SK-N-MC (cell line): ENCODE data around the gene CTPS2.

Source experiments
- EZH2 ChIP-seq: fragments of 200-600 bp; sonication (generic); IDR thresholded peaks from one replicate; pipeline ENCODE4 v1.6.1; 2017; ENCODE audit warnings: antibody characterized with exemption
- FOXP2 ChIP-seq: optimal IDR thresholded peaks from 2 replicates; pipeline ENCODE3; 2011; ENCODE audit warnings: mild to moderate bottlenecking, moderate library complexity; ENCODE audit not compliant: insufficient read depth; ENCODE audit errors: extremely low read length, control extremely low read depth
- POLR2AphosphoS5 ChIP-seq: IDR thresholded peaks from 2 replicates; pipeline ENCODE4 v1.6.1; 2012; ENCODE audit warnings: mild to moderate bottlenecking, low read depth, low read length, borderline replicate concordance

GRCh38 chrX:16666541-16666940 lies 45.9 kb downstream of the CTPS2 start:
- no peak for TF ChIP-seq POLR2AphosphoS5
- no peak for TF ChIP-seq EZH2
- TF ChIP-seq FOXP2, result no peak
